MG63 (cell line): ENCODE data around the gene HNRNPDL. TPM values are rescaled to one million over a fixed set of nuclear protein-coding genes. Genes with fewer than 3 reads are reported as not detected.
A peak's percentile ranks its signal among the peaks of the same experiment; 100 is the strongest.
"Not testable (repeated sequence)": the region's sequence is repeated elsewhere in the genome, so short reads cannot be mapped to it uniquely, and the experiment has no call there.

ENCODE experiments used
- DNase-seq: peaks from one replicate; pipeline ENCODE4 v3.0.0-alpha.2; 2020
- H3K27me3 ChIP-seq: fragments of 250-450 bp; sonication (Bioruptor Pico); 2 replicates; pipeline ENCODE4 v1.5.1; 2020; ENCODE audit warnings: mild to moderate bottlenecking, moderate library complexity
- H3K36me3 ChIP-seq: fragments of 250-450 bp; sonication (Bioruptor Pico); 2 replicates; pipeline ENCODE4 v1.5.1; 2020; ENCODE audit warnings: mild to moderate bottlenecking, moderate library complexity
- H3K4me3 ChIP-seq: fragments of 250-450 bp; sonication (Bioruptor Pico); 2 replicates; pipeline ENCODE4 v1.5.1; 2020; ENCODE audit warnings: mild to moderate bottlenecking, moderate library complexity
- H3K9me3 ChIP-seq: fragments of 250-450 bp; sonication (Bioruptor Pico); 2 replicates; pipeline ENCODE4 v1.5.1; 2020; ENCODE audit warnings: mild to moderate bottlenecking, moderate library complexity
- total RNA-seq: library from RNA; depleted of rRNA; stranded (reverse); fragments of >200 nt; shearing (Covaris generic); gene quantifications from 2 replicates; pipeline ENCODE4 v1.2.3, GENCODE V29; 2014; ENCODE audit warnings: low replicate concordance

Gene HNRNPDL
- total RNA-seq, 1 experiment from 2014 or later, result 228 TPM

DNA sequence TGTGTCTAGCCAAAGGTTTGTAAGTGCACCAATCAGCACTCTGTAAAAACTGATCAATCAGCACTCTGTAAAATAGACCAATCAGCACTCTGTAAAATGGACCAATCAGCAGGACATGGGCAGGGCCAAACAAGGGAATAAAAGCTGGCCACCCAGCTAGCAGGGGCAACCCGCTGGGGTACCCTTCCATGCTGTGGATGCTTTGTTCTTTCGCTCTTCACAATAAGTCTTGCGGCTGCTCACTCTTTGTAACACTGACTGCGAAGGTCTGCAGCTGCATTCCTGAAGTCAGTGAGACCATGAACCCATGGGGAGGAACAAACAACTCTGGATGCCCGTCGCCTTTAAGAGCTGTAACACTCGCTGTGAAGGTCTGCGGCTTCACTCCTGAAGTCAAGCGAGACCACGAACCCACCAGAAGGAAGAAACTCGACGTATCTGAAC, 14.3 kb downstream of the HNRNPDL start:
- H3K9me3 ChIP-seq, result no peaks in the 10 kb centered on the region
- H3K36me3 ChIP-seq, result no peaks in the 10 kb centered on the region
- no peak for DNase-seq
- no peaks in the 10 kb centered on the region for H3K27me3 ChIP-seq
- no peak overlapping the region for H3K4me3 ChIP-seq

DNA sequence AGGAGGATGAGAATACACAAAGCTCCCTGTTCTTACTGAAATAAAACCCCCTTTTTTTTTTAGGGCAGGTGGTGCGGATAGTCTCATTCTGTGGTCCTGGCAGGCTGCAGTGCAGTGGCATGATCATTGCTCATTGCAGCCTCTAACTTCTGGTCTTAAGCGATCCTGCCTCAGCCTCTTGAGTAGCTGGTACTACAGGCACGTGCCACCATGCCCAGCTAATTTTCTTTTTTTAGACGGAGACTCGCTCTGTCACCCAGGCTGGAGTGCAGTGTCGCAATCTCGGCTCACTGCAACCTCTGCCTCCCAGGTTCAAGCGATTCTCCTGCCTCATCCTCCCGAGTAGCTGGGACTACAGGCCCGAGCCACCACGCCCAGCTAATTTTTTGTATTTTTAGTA, 15.2 kb downstream of the HNRNPDL start:
- not testable (repeated sequence) for H3K36me3 ChIP-seq, H3K27me3 ChIP-seq, DNase-seq, H3K9me3 ChIP-seq, H3K4me3 ChIP-seq

DNA sequence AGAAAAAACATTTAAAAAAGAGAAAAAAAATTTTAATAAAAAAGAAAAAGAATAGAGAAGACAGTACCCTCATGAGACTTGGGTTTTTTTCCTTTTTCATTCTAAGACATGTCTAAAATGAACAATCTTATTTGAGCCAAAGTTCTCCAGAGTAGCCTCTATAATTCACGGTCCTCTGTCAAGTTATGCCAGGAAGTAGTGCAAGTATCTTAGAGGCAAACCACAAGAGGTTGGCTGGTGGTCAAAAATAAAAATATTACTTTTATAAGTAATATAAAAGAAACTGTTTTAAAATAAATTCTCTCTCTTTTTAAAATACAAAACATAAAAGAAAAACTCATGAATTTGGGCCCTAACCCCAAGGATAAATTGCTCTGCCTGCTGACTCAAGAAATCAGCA, 26.5 kb downstream of the HNRNPDL start:
- Histone ChIP-seq H3K36me3 (no peaks in the 10 kb centered on the region), H3K9me3 (no peaks in the 10 kb centered on the region), H3K27me3 (no peaks in the 10 kb centered on the region), H3K4me3 (no peak overlapping the region)
- no peak for DNase-seq

DNA sequence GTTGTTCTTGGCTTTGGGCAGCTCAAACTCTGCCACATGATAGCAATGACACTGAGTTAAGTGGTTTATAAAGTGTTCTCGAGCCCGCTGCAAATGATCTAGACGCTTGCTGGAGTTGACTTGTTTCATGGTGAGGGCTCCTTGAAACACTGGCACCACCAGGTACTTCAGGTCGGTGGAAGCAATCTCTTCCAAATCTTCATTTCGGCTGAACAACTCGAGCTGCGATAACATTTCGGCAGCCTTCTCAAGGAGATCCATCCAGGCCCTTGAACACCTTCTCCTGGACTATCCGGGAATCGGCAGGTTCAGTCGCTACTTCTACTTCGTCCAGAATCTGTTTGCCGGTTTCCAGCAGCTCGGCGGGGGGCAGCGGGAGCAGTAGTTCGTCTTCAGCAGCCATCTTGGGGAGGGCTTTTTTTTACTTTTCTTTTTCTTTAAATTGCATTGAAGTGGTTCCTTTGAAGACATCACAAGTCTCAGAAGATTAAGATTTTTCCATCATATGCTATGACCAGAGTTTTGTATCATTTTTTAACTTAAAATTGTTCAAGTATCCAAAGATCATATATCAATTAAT, 28.0 kb downstream of the HNRNPDL start:
- Histone ChIP-seq H3K9me3 (no peaks in the 10 kb centered on the region), H3K36me3 (no peaks in the 10 kb centered on the region), H3K27me3 (no peaks in the 10 kb centered on the region), H3K4me3 (no peak overlapping the region)
- no peak for DNase-seq

DNA sequence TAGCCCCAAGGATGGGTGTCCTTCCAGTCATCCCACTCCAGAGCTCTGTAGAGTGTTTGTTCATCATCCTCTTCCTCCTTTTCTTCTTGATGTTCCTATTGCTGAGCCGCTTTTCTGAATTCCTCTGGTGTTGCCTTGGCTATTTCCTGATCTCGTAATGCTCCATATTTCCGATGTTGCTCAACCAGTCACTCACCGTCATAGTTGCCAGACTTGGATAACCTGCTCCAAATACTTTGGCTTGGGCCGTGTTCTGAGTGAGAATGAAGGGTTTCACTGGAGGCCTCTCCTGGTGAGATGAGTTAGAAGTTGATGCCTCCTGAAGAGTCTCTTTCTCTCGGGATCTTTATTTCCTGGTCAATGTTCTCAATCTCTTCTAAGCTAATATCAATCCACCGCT, 28.7 kb downstream of the HNRNPDL start:
- Histone ChIP-seq H3K9me3 (no peaks in the 10 kb centered on the region), H3K36me3 (no peaks in the 10 kb centered on the region), H3K4me3 (no peak overlapping the region), H3K27me3 (no peaks in the 10 kb centered on the region)
- no peak for DNase-seq

DNA sequence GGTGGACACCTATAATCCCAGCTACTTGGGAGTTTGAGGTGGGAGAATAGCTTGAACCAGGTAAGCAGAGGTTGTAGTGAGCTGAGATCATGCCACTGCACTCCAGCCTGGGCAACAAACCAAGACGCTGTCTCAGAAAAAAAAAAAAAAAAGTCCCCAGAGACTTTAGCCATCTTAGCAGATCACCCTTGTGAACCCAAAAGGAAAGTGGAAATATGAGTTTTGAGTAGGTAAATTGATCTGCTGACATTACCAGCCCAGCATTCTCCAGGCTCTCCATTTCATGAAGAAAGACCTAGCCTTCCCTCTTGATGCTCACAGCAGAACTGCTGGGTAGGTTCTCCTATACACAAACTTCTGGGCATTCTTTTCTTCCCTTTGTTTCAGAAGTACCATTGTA, 32.0 kb downstream of the HNRNPDL start:
- DNase-seq, result no peak
- Histone ChIP-seq H3K27me3 (no peaks in the 10 kb centered on the region), H3K36me3 (no peaks in the 10 kb centered on the region), H3K9me3 (no peaks in the 10 kb centered on the region), H3K4me3 (no peak overlapping the region)

DNA sequence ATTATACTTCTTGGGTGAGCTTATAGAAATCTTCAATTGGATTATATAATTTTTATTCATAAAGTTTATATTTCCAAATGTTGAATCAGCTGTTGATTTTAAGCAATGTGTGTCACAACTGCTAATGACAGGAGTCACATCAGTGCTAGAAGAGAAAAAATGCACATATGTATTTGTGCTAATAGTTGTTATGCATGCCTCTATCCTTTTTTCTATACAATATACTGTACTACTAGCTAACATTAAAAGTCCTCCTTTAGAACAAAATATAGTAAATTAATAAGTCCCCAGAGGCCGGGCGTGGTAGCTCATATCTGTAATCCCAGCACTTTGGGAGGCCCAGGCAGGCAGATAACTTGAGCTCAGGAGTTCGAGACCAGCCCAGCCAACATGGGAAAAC, 32.7 kb downstream of the HNRNPDL start:
- no peaks in the 10 kb centered on the region for H3K36me3 ChIP-seq
- H3K4me3 ChIP-seq, result no peak overlapping the region
- no peaks in the 10 kb centered on the region for H3K9me3 ChIP-seq
- DNase-seq, result no peak
- no peaks in the 10 kb centered on the region for H3K27me3 ChIP-seq

DNA sequence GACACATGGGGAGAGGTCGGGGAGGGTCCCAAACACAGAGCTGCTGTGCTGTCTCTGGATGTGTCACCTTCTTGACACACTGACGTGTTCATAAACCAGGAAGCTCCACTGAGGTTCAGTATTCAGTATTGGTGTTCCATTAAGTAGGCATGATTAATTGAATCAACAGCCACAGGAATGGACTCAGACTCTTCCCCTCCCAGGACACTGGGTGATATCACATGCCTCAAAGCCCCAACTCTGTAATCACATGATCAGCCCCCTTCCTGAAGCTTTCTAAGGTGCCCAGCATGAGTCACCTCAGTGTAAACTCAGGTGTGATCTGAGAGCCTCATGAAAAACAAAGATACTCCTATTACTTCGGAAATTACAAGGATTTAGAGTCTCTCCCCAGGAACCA, 35.4 kb downstream of the HNRNPDL start:
- Histone ChIP-seq H3K36me3 (no peaks in the 10 kb centered on the region), H3K4me3 (no peak overlapping the region), H3K9me3 (no peaks in the 10 kb centered on the region), H3K27me3 (no peaks in the 10 kb centered on the region)
- no peak for DNase-seq

DNA sequence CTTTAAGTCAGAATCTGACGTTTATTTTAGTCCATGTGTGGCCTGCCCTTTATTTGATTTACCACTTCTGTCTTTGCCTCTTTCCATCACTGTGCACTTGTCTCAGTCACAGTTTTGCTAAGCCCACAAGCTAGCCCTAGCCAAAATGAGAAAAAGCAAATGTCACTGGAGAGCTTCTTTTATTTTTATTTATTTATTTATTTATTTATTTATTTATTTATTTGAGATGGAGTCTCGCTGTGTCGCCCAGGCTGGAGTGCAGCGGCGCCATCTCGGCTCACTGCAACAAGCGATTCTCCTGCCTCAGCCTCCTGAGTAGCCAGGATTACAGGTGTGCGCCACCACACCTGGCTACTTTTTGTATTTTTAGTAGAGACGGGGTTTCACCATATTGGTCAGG, 40.2 kb downstream of the HNRNPDL start:
- H3K36me3 ChIP-seq, H3K27me3 ChIP-seq, H3K9me3 ChIP-seq, DNase-seq, H3K4me3 ChIP-seq: not testable (repeated sequence)

DNA sequence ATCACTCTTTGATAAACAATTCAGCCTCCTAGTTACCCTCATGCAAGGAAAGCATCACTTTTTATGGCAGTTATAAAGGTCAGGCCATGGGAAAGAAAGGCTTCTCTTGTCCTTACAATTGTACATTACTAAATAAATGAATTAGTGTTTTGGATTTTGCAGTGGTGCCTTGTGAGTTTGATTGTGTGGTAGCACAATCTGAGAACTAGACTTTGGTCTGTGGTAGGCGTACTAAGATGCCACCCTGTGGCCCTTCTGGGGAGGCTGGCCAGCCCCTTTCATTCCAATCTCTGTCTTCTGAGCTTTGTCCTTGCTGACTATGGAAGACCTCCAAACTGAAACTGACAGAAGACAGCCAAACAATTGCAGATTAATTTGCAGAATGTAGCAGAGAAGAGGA, 41.9 kb downstream of the HNRNPDL start:
- Histone ChIP-seq H3K36me3 (no peaks in the 10 kb centered on the region), H3K9me3 (no peaks in the 10 kb centered on the region), H3K27me3 (no peaks in the 10 kb centered on the region), H3K4me3 (no peak overlapping the region)
- no peak for DNase-seq

DNA sequence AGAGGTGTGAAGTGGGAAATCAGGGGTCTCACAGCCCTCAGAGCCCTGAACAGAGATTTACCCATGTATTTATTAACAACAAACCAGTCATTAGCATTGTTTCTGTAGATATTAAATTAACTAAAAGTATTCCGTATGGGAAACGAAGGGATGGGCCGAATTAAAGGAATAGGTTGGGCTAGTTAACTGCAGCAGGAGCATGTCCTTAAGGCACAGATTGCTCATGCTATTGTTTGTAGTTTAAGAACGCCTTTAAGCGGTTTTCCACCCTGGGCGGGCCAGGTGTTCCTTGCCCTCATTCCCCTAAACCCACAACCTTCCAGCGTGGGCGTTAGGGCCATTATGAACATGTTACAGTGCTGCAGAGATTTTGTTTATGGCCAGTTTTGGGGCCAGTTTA, 44.0 kb downstream of the HNRNPDL start:
- H3K4me3 ChIP-seq, DNase-seq, H3K27me3 ChIP-seq, H3K36me3 ChIP-seq, H3K9me3 ChIP-seq: not testable (repeated sequence)

DNA sequence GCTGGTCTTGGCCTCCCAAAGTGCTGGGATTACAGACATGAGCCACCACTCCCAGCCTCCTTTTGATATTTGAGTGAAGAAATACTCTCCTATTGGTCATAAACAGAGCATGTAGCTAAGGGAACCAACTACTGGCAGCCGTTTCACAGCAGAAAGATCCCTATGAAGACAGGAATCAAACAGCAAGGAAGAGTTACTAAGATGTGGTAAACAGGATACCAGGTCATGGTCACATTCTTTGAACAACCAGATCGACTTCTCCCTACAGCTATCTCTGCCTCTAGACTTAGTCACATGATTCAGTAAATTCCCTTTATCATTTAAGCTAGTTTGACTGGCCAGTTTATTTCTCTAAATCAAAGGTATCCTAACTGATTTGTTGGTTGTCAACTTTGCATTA, 47.5 kb downstream of the HNRNPDL start:
- H3K9me3 ChIP-seq, result no peaks in the 10 kb centered on the region
- DNase-seq, result no peak
- H3K36me3 ChIP-seq, result no peaks in the 10 kb centered on the region
- H3K27me3 ChIP-seq, result no peaks in the 10 kb centered on the region
- H3K4me3 ChIP-seq, result no peak overlapping the region

DNA sequence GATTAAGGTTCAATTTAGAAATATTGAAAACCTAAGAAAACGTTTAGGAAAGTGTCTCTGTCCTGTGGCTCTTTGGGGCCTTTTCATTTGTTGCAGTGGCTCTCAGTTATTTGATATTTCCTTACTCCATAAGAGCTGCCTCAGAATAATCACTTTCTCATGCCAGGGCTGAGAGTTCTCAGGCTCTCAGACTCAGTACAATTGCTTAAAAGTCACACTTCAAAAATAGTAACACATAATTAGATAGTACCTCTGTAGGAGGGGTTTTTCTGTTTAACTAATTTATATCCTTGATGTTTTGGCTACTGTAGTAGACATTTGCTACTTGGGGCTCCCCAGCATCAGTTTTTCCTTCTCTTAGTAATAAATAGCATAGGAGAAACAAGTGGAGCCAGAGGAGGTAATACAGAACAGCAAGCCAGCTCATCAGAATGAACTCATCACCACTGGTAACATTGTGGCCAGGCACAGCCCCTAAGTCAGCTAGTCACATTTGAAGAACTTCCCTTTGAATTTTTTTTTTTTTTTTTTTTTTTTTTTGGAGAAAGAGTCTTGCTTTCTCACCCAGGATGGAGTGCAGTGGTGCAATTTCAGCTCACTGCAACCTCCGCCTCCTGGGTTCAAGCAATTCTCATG, 48.5 kb downstream of the HNRNPDL start:
- Histone ChIP-seq H3K9me3 (no peaks in the 10 kb centered on the region), H3K27me3 (no peaks in the 10 kb centered on the region), H3K4me3 (no peak overlapping the region), H3K36me3 (no peaks in the 10 kb centered on the region)
- no peak for DNase-seq

DNA sequence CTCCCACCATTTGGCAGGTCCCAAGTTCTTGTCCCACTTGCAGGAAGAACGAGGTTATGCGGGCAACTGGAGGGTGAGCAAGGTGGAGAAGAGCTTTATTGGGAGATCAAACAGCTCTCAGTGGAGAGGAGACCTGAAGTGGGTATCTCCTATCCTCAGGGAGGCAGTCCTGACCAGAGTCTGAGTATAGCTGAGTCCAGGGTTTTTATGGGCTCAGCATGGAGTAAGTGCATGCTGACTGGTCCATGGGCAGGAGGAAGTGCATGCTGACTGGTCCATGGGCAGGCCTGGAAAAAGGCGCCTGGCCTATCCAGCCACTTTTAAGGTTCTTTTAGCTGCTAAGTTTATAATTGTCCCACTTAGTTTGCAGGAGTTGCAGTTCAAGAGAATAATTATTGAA, 49.0 kb downstream of the HNRNPDL start:
- H3K36me3 ChIP-seq, result no peaks in the 10 kb centered on the region
- no peaks in the 10 kb centered on the region for H3K9me3 ChIP-seq
- H3K27me3 ChIP-seq, result no peaks in the 10 kb centered on the region
- H3K4me3 ChIP-seq, result no peak overlapping the region
- no peak for DNase-seq

DNA sequence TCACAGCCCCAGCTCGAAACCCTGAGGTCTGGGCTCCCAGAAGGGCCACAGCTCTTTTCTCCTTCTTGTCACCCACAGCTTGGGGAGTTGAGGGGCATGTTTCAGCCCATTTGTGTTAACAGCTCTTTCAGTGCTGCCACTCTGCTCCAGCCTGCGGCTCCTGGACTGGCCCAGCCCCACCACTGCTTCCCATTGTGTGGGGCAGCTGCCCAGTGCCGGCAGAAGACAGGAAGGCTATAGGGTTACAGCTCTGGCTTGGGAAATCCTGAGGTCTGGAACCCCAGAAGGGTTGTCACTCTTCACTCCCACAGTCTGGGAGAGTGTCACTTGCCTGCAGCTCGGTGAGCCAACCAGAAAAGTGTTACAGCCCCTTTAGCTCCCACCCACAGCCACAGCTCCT, 49.4 kb downstream of the HNRNPDL start:
- Histone ChIP-seq H3K36me3 (no peaks in the 10 kb centered on the region), H3K9me3 (no peaks in the 10 kb centered on the region), H3K4me3 (no peak overlapping the region), H3K27me3 (no peaks in the 10 kb centered on the region)
- DNase-seq, result no peak

DNA sequence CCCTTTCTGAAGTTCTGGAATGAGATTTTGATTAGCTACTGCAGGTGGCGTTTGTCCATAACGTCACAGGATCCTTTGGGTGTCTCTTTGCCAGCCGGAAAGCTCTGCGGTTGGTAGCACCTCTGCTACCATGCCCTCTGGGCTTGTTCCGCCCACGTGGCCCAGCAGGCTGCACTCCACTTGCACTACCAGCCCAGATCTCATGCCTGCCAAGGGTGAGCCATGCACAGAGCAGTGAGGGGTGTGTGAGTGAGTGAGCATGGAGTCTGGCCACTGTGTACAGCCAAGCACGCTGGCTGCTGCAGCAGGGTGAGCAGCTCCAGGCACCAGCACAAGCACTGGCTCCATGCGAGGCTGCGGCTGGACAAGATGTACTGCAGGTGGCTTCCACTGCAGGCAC, 49.9 kb downstream of the HNRNPDL start:
- peak; percentile 89 for DNase-seq
- Histone ChIP-seq H3K27me3 (no peaks in the 10 kb centered on the region), H3K4me3 (no peak overlapping the region), H3K9me3 (no peaks in the 10 kb centered on the region), H3K36me3 (no peaks in the 10 kb centered on the region)

DNA sequence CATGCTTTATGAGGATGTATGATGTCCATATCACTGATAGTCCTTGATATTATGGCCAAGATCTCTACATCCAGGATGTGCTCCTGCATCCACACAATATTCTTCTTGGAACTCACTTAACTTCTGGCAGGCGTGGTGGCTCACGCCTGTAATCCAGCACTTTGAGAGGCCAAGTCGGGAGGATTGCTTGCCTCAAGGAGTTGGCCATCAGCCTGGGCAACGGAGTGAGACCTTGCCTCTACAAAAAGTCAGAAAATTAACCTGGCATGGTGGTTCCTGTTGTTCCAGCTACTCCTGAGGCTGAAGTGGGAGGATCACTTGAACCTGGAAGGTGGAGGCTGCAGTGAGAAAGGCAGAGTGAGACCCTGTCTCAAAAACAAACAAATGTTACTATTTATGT, 54.2 kb downstream of the HNRNPDL start:
- H3K27me3 ChIP-seq, result no peaks in the 10 kb centered on the region
- peaks cover 25% of the 10 kb centered on the region for H3K36me3 ChIP-seq

DNA sequence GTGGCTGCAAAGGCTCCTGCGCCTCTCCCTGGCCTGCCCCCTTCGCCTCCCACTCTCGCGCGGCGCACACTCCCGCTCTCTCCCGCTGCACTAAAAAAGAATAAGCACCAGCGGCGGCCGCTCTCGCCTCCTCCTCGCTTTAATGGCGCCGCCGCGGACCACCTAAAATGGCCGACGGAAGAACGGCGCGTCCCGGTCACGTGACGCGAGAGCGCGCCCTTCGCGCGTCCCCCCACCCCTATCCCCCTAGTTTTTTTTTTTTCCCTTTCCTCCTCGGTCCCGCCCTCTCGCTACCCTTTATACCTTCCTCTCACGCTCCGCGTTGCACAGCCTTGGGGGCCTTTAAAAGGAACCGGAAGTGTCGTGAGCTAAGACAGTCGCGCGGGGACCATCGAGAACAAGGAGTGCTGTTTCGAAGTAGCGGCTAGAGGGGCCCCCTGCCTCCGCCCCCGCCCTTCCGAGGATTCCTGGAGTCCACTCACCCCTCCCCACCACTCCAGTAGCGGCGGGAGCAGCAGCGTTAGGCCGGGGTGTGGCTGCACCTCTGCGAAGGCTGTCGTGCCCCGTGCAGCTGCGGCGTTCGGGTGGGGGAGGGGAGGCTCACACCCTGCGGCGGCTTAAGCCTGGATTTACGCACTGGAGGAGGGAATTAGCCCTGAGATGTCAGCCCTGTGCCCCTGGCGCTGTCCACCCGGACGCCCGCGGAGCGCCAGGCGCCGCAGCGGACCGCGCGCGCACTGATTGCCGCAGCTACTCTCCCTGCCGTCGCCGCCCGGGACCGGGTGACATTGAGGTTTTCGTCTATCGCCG, 56.2 kb downstream of the HNRNPDL start, which contains the start of gene HNRNPD:
TSS of gene HNRNPD (minus strand) at position 176 of the 810 bp plus-strand sequence. CDS start 313 bp downstream, outside the sequence.
- Histone ChIP-seq H3K27me3 (no peaks in the 10 kb centered on the region), H3K9me3 (no peaks in the 10 kb centered on the region), H3K36me3 (peaks cover 41% of the 10 kb centered on the region), H3K4me3 (peak within 1 kb of the TSS; percentile 97)
- peak; percentile 98 for DNase-seq

More for the DNA sequence above, 54.2 kb downstream of the HNRNPDL start:
- no peaks in the 10 kb centered on the region for H3K9me3 ChIP-seq
- peak; percentile 3 for DNase-seq
- H3K4me3 ChIP-seq, result no peak overlapping the region; the same call in 1 of the 2 replicates
